CD14-positive monocyte (primary cell): ENCODE results near the gene MYOM3. TPM values are rescaled to one million over a fixed set of nuclear protein-coding genes. Genes with fewer than 3 reads are reported as not detected.

Source experiments
- DNase-seq, 3 donors: peaks; one replicate each; pipeline ENCODE4 v3.0.0-alpha.2; 2011 to 2022
- H2AFZ ChIP-seq: 2 replicates; pipeline ENCODE4 v1.6.0; 2012; ENCODE audit warnings: mild to moderate bottlenecking, low read depth, low read length, inconsistent platforms; ENCODE audit not compliant: insufficient read depth, poor library complexity, severe bottlenecking
- H3K27ac ChIP-seq, 2 donors: 1 replicate in 1 of 2; 2 replicates in 1 of 2; pipeline ENCODE4 v1.5.1; 2012 to 2013; ENCODE audit warnings: low read length in 2 of 2, control low read depth in 1 of 2, inconsistent platforms in 1 of 2, low read depth in 1 of 2, mild to moderate bottlenecking in 1 of 2
- H3K27me3 ChIP-seq, 2 donors: one replicate each; pipeline versions ENCODE4 v1.6.0 to v1.6.1; 2011 to 2013; ENCODE audit warnings: low read length in 2 of 2; ENCODE audit not compliant: control insufficient read depth in 2 of 2, insufficient read depth in 2 of 2
- H3K36me3 ChIP-seq, 2 donors: replicated peaks in 1 of 2; 1 replicate in 1 of 2; 2 replicates in 1 of 2; pipeline versions ENCODE4 v1.5.1 to v1.6.1; 2012 to 2013; ENCODE audit warnings: low read length in 2 of 2, control low read depth in 1 of 2, inconsistent platforms in 1 of 2, mild to moderate bottlenecking in 1 of 2; ENCODE audit not compliant: insufficient read depth in 2 of 2, control insufficient read depth in 1 of 2
- H3K4me1 ChIP-seq, 2 donors: 1 replicate in 1 of 2; 2 replicates in 1 of 2; pipeline versions ENCODE4 v1.5.1 to v1.6.1; 2012 to 2013; ENCODE audit warnings: low read length in 2 of 2, control low read depth in 1 of 2, inconsistent platforms in 1 of 2, mild to moderate bottlenecking in 1 of 2, moderate library complexity in 1 of 2; ENCODE audit not compliant: insufficient read depth in 2 of 2, control insufficient read depth in 1 of 2
- H3K4me2 ChIP-seq: replicated peaks from 2 replicates; pipeline ENCODE3; 2012; ENCODE audit warnings: low read length, moderate library complexity, mild to moderate bottlenecking; ENCODE audit not compliant: poor library complexity, severe bottlenecking; ENCODE audit errors: extremely low read depth
- H3K4me3 ChIP-seq, 3 experiments: fragments of 200-600 bp in 1 of 3; sonication (generic) in 1 of 3; replicated peaks in 1 of 3; 1 replicate in 2 of 3; 2 replicates in 1 of 3; pipeline ENCODE4 v1.5.1; 2011 to 2013; ENCODE audit warnings: low read length in 3 of 3, mild to moderate bottlenecking in 3 of 3, control low read depth in 2 of 3, low read depth in 2 of 3, inconsistent platforms in 1 of 3, moderate library complexity in 1 of 3
- H3K79me2 ChIP-seq: 2 replicates; pipeline ENCODE4 v1.6.0; 2012; ENCODE audit warnings: mild to moderate bottlenecking, control low read depth, inconsistent platforms, low read length, moderate library complexity; ENCODE audit not compliant: insufficient read depth
- H3K9ac ChIP-seq: 2 replicates; pipeline ENCODE4 v1.6.0; 2017; ENCODE audit warnings: low read length, mild to moderate bottlenecking; ENCODE audit not compliant: insufficient read depth, poor library complexity, severe bottlenecking
- H3K9me3 ChIP-seq, 2 donors: replicated peaks in 1 of 2; 1 replicate in 1 of 2; 2 replicates in 1 of 2; pipeline versions ENCODE4 v1.5.1 to v1.6.1; 2012 to 2013; ENCODE audit warnings: low read length in 2 of 2, control low read depth in 1 of 2; ENCODE audit not compliant: control insufficient read depth in 1 of 2, insufficient read depth in 1 of 2
- H4K20me1 ChIP-seq: 2 replicates; pipeline ENCODE4 v1.6.0; 2012; ENCODE audit warnings: mild to moderate bottlenecking, low read length, control low read depth, moderate library complexity; ENCODE audit not compliant: insufficient read depth
- H3K27ac Mint-ChIP-seq, 7 donors: one replicate each; pipeline ENCODE4 v1.8.0; 2020; ENCODE audit warnings: mild to moderate bottlenecking in 7 of 7, mixed read lengths in 7 of 7, moderate library complexity in 6 of 7, inconsistent platforms in 2 of 7
- H3K27me3 Mint-ChIP-seq, 3 donors: one replicate each; pipeline ENCODE4 v1.8.0; 2021 to 2022; ENCODE audit warnings: low read depth in 3 of 3, mild to moderate bottlenecking in 3 of 3, mixed read lengths in 3 of 3, moderate library complexity in 3 of 3, inconsistent platforms in 1 of 3
- H3K36me3 Mint-ChIP-seq, 2 donors: one replicate each; pipeline ENCODE4 v1.8.0; 2020; ENCODE audit warnings: mixed read lengths in 2 of 2, inconsistent platforms in 1 of 2, mild to moderate bottlenecking in 1 of 2
- H3K4me1 Mint-ChIP-seq: one replicate; pipeline ENCODE4 v1.8.0; 2020; ENCODE audit warnings: mild to moderate bottlenecking, mixed read lengths
- H3K4me3 Mint-ChIP-seq, 2 donors: one replicate each; pipeline ENCODE4 v1.8.0; 2020; ENCODE audit warnings: mild to moderate bottlenecking in 2 of 2, mixed read lengths in 2 of 2, moderate library complexity in 1 of 2
- H3K9me3 Mint-ChIP-seq, 7 donors: one replicate each; pipeline ENCODE4 v1.8.0; 2020 to 2022; ENCODE audit warnings: mixed read lengths in 7 of 7, mild to moderate bottlenecking in 6 of 7, moderate library complexity in 6 of 7, inconsistent platforms in 2 of 7
- CTCF ChIP-seq: fragments of 200-600 bp; IDR thresholded peaks from one replicate; pipeline ENCODE4 v1.8.0; 2022; ENCODE audit warnings: antibody characterized with exemption, mild to moderate bottlenecking
- WGBS: methylation state at CpG from one replicate; pipeline ENCODE4 v1.1.5; 2013; ENCODE audit warnings: missing lambda C conversion rate; ENCODE audit not compliant: insufficient coverage; 5-methylcytosine and 5-hydroxymethylcytosine counted together
- intact Hi-C, 2 donors: fragments of 100-400 bp; cut with micrococcal nuclease; formaldehyde crosslinking; loops; one replicate each; pipeline versions ENCODE4 v1.15.0 to v1.15.1; 2023
- polyA plus RNA-seq, 3 donors: library from polyadenylated mRNA; depleted of rRNA in 1 of 3; unstranded in 2 of 3; stranded (reverse) in 1 of 3; fragments of 300-500 nt in 2 of 3; fragments of >200 nt in 1 of 3; fragmentation: Illumina TruSeq in 2 of 3; gene quantifications; 1 replicate in 2 of 3; 2 replicates in 1 of 3; pipeline ENCODE4 v1.2.3, GENCODE V29; 2012 to 2021

The MYOM3 gene
- polyA plus RNA-seq, 3 donors = not detected

GRCh38 chr1:24105368-24106160, 6.4 kb downstream of the MYOM3 start:
- Histone ChIP-seq H3K4me2 (no peak overlapping the region), H3K27ac (no peak overlapping the region), H3K27me3 (no peaks in the 10 kb centered on the region), H3K9me3 (no peaks in the 10 kb centered on the region), H3K4me3 (no peak overlapping the region), H3K36me3 (no peaks in the 10 kb centered on the region), H2AFZ (no peak overlapping the region), H3K79me2 (no peaks in the 10 kb centered on the region), H3K9ac (no peak overlapping the region), H3K4me1 (no peaks in the 10 kb centered on the region), H4K20me1 (no peaks in the 10 kb centered on the region)
- no peak for TF ChIP-seq CTCF
- no peaks in the 10 kb centered on the region for H3K4me1 Mint-ChIP-seq
- DNase-seq = no peak
- H3K9me3 Mint-ChIP-seq = no peaks in the 10 kb centered on the region
- no peaks in the 10 kb centered on the region for H3K36me3 Mint-ChIP-seq
- H3K27ac Mint-ChIP-seq = no peak overlapping the region
- WGBS = 93% methylated on average over 16 of the region's 19 CpGs
- intact Hi-C loops = no loop called here
- H3K27me3 Mint-ChIP-seq = peaks cover 0 to 4% (median under 1%) of the 10 kb centered on the region in 3 donors
- no peak overlapping the region for H3K4me3 Mint-ChIP-seq

- intact Hi-C loops = no loop called here
- no peaks in the 10 kb centered on the region for H3K27me3 Mint-ChIP-seq
- no peak overlapping the region for H3K9ac ChIP-seq
- no peaks in the 10 kb centered on the region for H3K36me3 Mint-ChIP-seq
- DNase-seq = no peak
- no peaks in the 10 kb centered on the region for H3K9me3 Mint-ChIP-seq
- no peak overlapping the region for H2AFZ ChIP-seq
- no peak overlapping the region for H3K4me2 ChIP-seq
- TF ChIP-seq CTCF = no peak
- H3K4me3 ChIP-seq = no peak overlapping the region
- 89% methylated on average over 7 of the region's 7 CpGs for WGBS
- no peak overlapping the region for H3K27ac Mint-ChIP-seq
- no peaks in the 10 kb centered on the region for H3K4me1 ChIP-seq
- H3K79me2 ChIP-seq = no peaks in the 10 kb centered on the region
- H3K27me3 ChIP-seq = no peaks in the 10 kb centered on the region
- no peaks in the 10 kb centered on the region for H3K36me3 ChIP-seq
- H3K4me1 Mint-ChIP-seq = no peaks in the 10 kb centered on the region
- no peak overlapping the region for H3K4me3 Mint-ChIP-seq
- H3K9me3 ChIP-seq = no peaks in the 10 kb centered on the region
- no peaks in the 10 kb centered on the region for H4K20me1 ChIP-seq
- H3K27ac ChIP-seq = no peak overlapping the region
These were observed 7.1 kb downstream of the MYOM3 start for GRCh38 chr1:24104854-24105253.
